H1 (cell line): Measurements from ENCODE around the gene EPHA7. TPM values are rescaled to one million over a fixed set of nuclear protein-coding genes. Genes with fewer than 3 reads are reported as not detected.

Source experiments
- CTCF ChIA-PET: fragments of 300-600 bp; sonication (Branson Sonifier 250); formaldehyde crosslinking; loops from one replicate; lab custom pipeline; 2021; ENCODE audit not compliant: partially characterized antibody; lab: Charles Lee
- POLR2A ChIA-PET: fragments of 300-600 bp; sonication (Branson Sonifier 250); formaldehyde crosslinking; loops from one replicate; lab custom pipeline; 2021; ENCODE audit warnings: inconsistent platforms; ENCODE audit not compliant: partially characterized antibody; lab: Charles Lee
- DNase-seq, 2 experiments: peaks; one replicate each; pipeline versions ENCODE4 v3.0.0 to v3.0.0-alpha.2; 2010 to 2022; ENCODE audit warnings: low spot score in 2 of 2, low read depth in 1 of 2, mixed read lengths in 1 of 2
- FAIRE-seq: peaks from 2 replicates; lab custom pipeline; 2011; peaks lifted over from hg19 to GRCh38; lab: Jason Lieb, UNC
- H2AFZ ChIP-seq: 2 replicates; pipeline ENCODE4 v1.8.1; 2012; ENCODE audit warnings: low read length, inconsistent platforms
- H2AK5ac ChIP-seq: 2 replicates; pipeline ENCODE4 v1.6.1; 2013; ENCODE audit warnings: low read depth, low read length
- H2BK120ac ChIP-seq: replicated peaks from 2 replicates; pipeline ENCODE3; 2013; ENCODE audit warnings: low read depth, low read length, inconsistent platforms
- H2BK12ac ChIP-seq: 2 replicates; pipeline ENCODE4 v1.6.1; 2013; ENCODE audit warnings: low read depth, low read length
- H2BK15ac ChIP-seq: 2 replicates; pipeline ENCODE4 v1.6.1; 2013; ENCODE audit warnings: low read length
- H2BK20ac ChIP-seq: 2 replicates; pipeline ENCODE4 v1.6.1; 2013; ENCODE audit warnings: low read length
- H2BK5ac ChIP-seq: 2 replicates; pipeline ENCODE4 v1.6.1; 2013; ENCODE audit warnings: low read depth, low read length
- H3K14ac ChIP-seq: 2 replicates; pipeline ENCODE4 v1.6.1; 2013; ENCODE audit warnings: inconsistent platforms; ENCODE audit not compliant: insufficient read length
- H3K18ac ChIP-seq: 2 replicates; pipeline ENCODE4 v1.6.1; 2013; ENCODE audit warnings: low read length; ENCODE audit errors: extremely low read depth
- H3K23ac ChIP-seq: 2 replicates; pipeline ENCODE4 v1.6.1; 2013; ENCODE audit warnings: inconsistent platforms; ENCODE audit not compliant: insufficient read length
- H3K23me2 ChIP-seq: 2 replicates; pipeline ENCODE4 v1.6.1; 2013; ENCODE audit warnings: low read depth, low read length
- H3K27ac ChIP-seq: 2 replicates; pipeline ENCODE4 v1.6.1; 2011; ENCODE audit warnings: low read depth, low read length, inconsistent platforms
- H3K27me3 ChIP-seq, 4 experiments: replicated peaks in 1 of 4; 1 replicate in 1 of 4; 2 replicates in 3 of 4; pipeline versions ENCODE4 v1.6.1 to v1.8.1; 2011 to 2013; ENCODE audit warnings: low read length in 3 of 4, mild to moderate bottlenecking in 3 of 4, inconsistent platforms in 2 of 4, mixed read lengths in 2 of 4, moderate library complexity in 1 of 4; ENCODE audit not compliant: control insufficient read depth in 3 of 4, insufficient read depth in 3 of 4; ENCODE audit errors: extremely low read depth in 1 of 4
- H3K36me3 ChIP-seq, 4 experiments: 2 replicates each; pipeline versions ENCODE4 v1.6.1 to v1.8.1; 2011 to 2013; ENCODE audit warnings: mild to moderate bottlenecking in 4 of 4, low read length in 3 of 4, moderate library complexity in 2 of 4, control low read depth in 1 of 4, inconsistent platforms in 1 of 4; ENCODE audit not compliant: insufficient read depth in 4 of 4, control insufficient read depth in 2 of 4
- H3K4ac ChIP-seq: replicated peaks from 2 replicates; pipeline ENCODE3; 2013; ENCODE audit warnings: low read length, low read depth, mixed read lengths, inconsistent platforms; ENCODE audit not compliant: insufficient read length
- H3K4me1 ChIP-seq, 4 experiments: replicated peaks in 1 of 4; 1 replicate in 1 of 4; 2 replicates in 3 of 4; pipeline versions ENCODE4 v1.6.1 to v1.8.1; 2011 to 2013; ENCODE audit warnings: low read length in 3 of 4, inconsistent platforms in 2 of 4, mixed read lengths in 1 of 4; ENCODE audit not compliant: insufficient read depth in 4 of 4, control insufficient read depth in 3 of 4
- H3K4me2 ChIP-seq, 2 experiments: 2 replicates each; pipeline versions ENCODE4 v1.6.1 to v1.8.1; 2011 to 2013; ENCODE audit warnings: low read depth in 2 of 2, low read length in 2 of 2, control low read depth in 1 of 2, inconsistent platforms in 1 of 2, mild to moderate bottlenecking in 1 of 2; ENCODE audit not compliant: insufficient read depth in 1 of 2
- H3K4me3 ChIP-seq, 4 experiments: fragments of 200-600, 300-600 bp in 1 of 4; sonication (generic), shearing (Covaris generic), sonication (Bioruptor Twin) in 1 of 4; 2 replicates each; pipeline versions ENCODE4 v1.5.1 to v1.8.1; 2011 to 2016; ENCODE audit warnings: low read length in 4 of 4, low read depth in 3 of 4, control low read depth in 2 of 4, inconsistent platforms in 2 of 4, mild to moderate bottlenecking in 2 of 4, mixed read lengths in 1 of 4, moderate library complexity in 1 of 4; ENCODE audit not compliant: insufficient read depth in 2 of 4; ENCODE audit errors: extremely low read depth in 1 of 4
- H3K56ac ChIP-seq: replicated peaks from 2 replicates; pipeline ENCODE3; 2013; ENCODE audit warnings: low read depth, mild to moderate bottlenecking, mixed read lengths, low read length, inconsistent platforms; ENCODE audit not compliant: insufficient read length
- H3K79me1 ChIP-seq: 2 replicates; pipeline ENCODE4 v1.6.1; 2013; ENCODE audit warnings: low read depth, low read length, control low read depth
- H3K79me2 ChIP-seq, 2 experiments: 2 replicates each; pipeline versions ENCODE4 v1.6.1 to v1.8.1; 2012 to 2013; ENCODE audit warnings: low read length in 2 of 2, mild to moderate bottlenecking in 2 of 2, inconsistent platforms in 1 of 2; ENCODE audit not compliant: insufficient read depth in 2 of 2, control insufficient read depth in 1 of 2
- H3K9ac ChIP-seq, 4 experiments: replicated peaks in 1 of 4; 1 replicate in 1 of 4; 2 replicates in 3 of 4; pipeline versions ENCODE4 v1.6.1 to v1.8.1; 2011 to 2013; ENCODE audit warnings: low read depth in 3 of 4, low read length in 3 of 4, control low read depth in 2 of 4, mild to moderate bottlenecking in 2 of 4, moderate library complexity in 2 of 4, inconsistent platforms in 1 of 4; ENCODE audit errors: extremely low read depth in 1 of 4
- H3K9me3 ChIP-seq, 2 experiments: 2 replicates each; pipeline versions ENCODE4 v1.6.1 to v1.8.1; 2012 to 2013; ENCODE audit warnings: mild to moderate bottlenecking in 2 of 2, moderate library complexity in 2 of 2, control low read depth in 1 of 2, inconsistent platforms in 1 of 2, low read depth in 1 of 2, low read length in 1 of 2, mixed read lengths in 1 of 2; ENCODE audit not compliant: insufficient read depth in 2 of 2
- H4K20me1 ChIP-seq, 2 experiments: replicated peaks in 1 of 2; 2 replicates each; pipeline versions ENCODE3 to v1.8.1; 2011 to 2013; ENCODE audit warnings: inconsistent platforms in 2 of 2, low read length in 2 of 2, mild to moderate bottlenecking in 1 of 2; ENCODE audit not compliant: insufficient read depth in 2 of 2, control insufficient read depth in 1 of 2
- H4K5ac ChIP-seq: 2 replicates; pipeline ENCODE4 v1.6.1; 2013; ENCODE audit warnings: low read length, low read depth, mixed read lengths, inconsistent platforms; ENCODE audit not compliant: insufficient read length
- H4K8ac ChIP-seq: 2 replicates; pipeline ENCODE4 v1.8.0; 2013; ENCODE audit warnings: mild to moderate bottlenecking, moderate library complexity, low read length, inconsistent platforms; ENCODE audit not compliant: insufficient read depth; ENCODE audit errors: extremely low read depth
- H4K91ac ChIP-seq: replicated peaks from 2 replicates; pipeline ENCODE3; 2013; ENCODE audit warnings: low read length, mixed read lengths, inconsistent platforms; ENCODE audit not compliant: insufficient read length
- EP300 ChIP-seq, 2 experiments: IDR thresholded peaks; 1 replicate in 1 of 2; 2 replicates in 1 of 2; pipeline ENCODE4 v1.6.1; 2011 to 2012; ENCODE audit warnings: low read depth in 2 of 2, low read length in 2 of 2, mild to moderate bottlenecking in 2 of 2, borderline replicate concordance in 1 of 2, inconsistent platforms in 1 of 2, moderate library complexity in 1 of 2
- RBBP5 ChIP-seq: IDR thresholded peaks from 2 replicates; pipeline ENCODE4 v1.7.1; 2012; ENCODE audit warnings: low read depth, mild to moderate bottlenecking, inconsistent platforms, low read length, moderate library complexity, borderline replicate concordance
- RFX5 ChIP-seq: IDR thresholded peaks from 2 replicates; pipeline ENCODE4 v1.6.1; 2011; ENCODE audit warnings: low read depth, low read length, improper control_type of control experiment, borderline replicate concordance
- TBP ChIP-seq: IDR thresholded peaks from 2 replicates; pipeline ENCODE4 v1.6.1; 2011; ENCODE audit warnings: low read depth, low read length, improper control_type of control experiment
- YY1 ChIP-seq: IDR thresholded peaks from 2 replicates; pipeline ENCODE4 v1.6.1; 2011; ENCODE audit warnings: low read depth, mild to moderate bottlenecking, low read length
- WGBS, 2 experiments: shearing (Covaris generic) in 1 of 2; methylation state at CpG; one replicate each; pipeline versions ENCODE4 v1.1.6 to v1.1.7; 2013 to 2015; ENCODE audit warnings: low lambda C conversion rate in 2 of 2, mixed read lengths in 2 of 2, inconsistent platforms in 1 of 2, low coverage in 1 of 2, missing lambda C conversion rate in 1 of 2; ENCODE audit not compliant: insufficient replicate concordance in 2 of 2, insufficient coverage in 1 of 2, insufficient read length in 1 of 2; ENCODE audit errors: extremely low coverage in 1 of 2, missing lambda C conversion rate in 1 of 2; 5-methylcytosine and 5-hydroxymethylcytosine counted together
- polyA plus RNA-seq, 7 experiments: library from polyadenylated mRNA; depleted of rRNA in 3 of 7; stranded (reverse) in 5 of 7; unstranded in 2 of 7; fragments of >200 nt in 5 of 7; fragments of 200-250 nt in 2 of 7; gene quantifications; 1 replicate in 5 of 7; 2 replicates in 1 of 7; 4 replicates in 1 of 7; pipeline versions ENCODE4 v1.2.1 to v1.2.3, GENCODE V29; 2011 to 2013; ENCODE audit warnings: missing spikeins in 2 of 7, mixed read lengths in 2 of 7
- total RNA-seq: library from RNA; stranded (reverse); fragmentation: NEBNext Ultra II Directional; extraction: Animal tissue kit (Norgen Biotek cat#: 25700); gene quantifications from 2 replicates; pipeline ENCODE4 v1.2.1, GENCODE V29; 2021

EPHA7 gene
- total and polyA plus RNA-seq, 2 of the 8 experiments (the other 6 are each of a cell fraction or from before 2014, with no cell fraction given): 1.3 to 6.8 TPM

DNA sequence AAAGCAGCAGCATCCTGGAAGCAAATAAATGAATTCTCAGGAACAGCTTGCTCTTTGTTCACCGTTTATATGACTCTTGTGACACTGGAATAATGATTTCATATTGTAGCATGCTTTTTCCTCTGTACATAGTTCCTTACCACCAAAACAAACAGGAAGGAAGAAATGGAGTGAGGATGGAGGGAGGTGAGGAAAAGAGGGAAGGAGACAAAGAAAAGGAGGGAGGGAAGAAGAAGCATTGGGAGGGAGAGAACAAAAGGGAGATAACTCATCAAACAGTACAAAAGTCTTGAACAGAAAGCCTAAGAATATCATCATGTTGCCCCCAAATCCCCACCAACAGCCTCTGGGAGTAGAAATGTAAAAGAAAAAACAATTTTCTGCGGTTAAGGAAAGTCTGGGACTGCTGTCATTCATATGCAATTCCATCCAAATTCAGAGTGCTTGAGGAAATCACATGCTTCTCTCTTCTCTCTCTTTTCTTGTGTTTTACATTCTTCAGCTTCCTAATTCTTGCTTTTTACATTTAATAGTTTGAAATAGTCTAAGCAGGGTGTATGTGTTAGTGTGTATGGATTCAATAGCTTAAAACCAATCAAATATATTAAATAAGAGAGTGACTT is 81.5 kb downstream of the EPHA7 start:
- H4K8ac ChIP-seq: no peak overlapping the region
- H3K27me3 ChIP-seq: no peaks in the 10 kb centered on the region
- no peaks in the 10 kb centered on the region for H3K9me3 ChIP-seq
- H2BK5ac ChIP-seq: no peak overlapping the region
- H2BK12ac ChIP-seq: no peak overlapping the region
- H3K4me1 ChIP-seq: peaks cover 0 to 8% (median 3%) of the 10 kb centered on the region in 4 experiments; a peak in 3 of 7 replicates
- H3K23ac ChIP-seq: no peak overlapping the region
- H3K23me2 ChIP-seq: no peaks in the 10 kb centered on the region
- no peaks in the 10 kb centered on the region for H4K20me1 ChIP-seq
- peak overlapping the region; percentile 81; the same call in 1 of the 2 replicates for H2AFZ ChIP-seq
- 46% methylated on average over 2 of the region's 2 CpGs; no CpG with 5 or more reads in 1 of the 2 experiments for WGBS, 2 experiments
- H2BK120ac ChIP-seq: no peak overlapping the region
- TF ChIP-seq EP300 (IDR thresholded peaks at IDR 0.05; ENCODE audit: borderline replicate concordance in 1 of 2, low read depth in 2 of 2, low read length in 2 of 2): no peak
- no peak for TF ChIP-seq TBP
- TF ChIP-seq RBBP5: no peak
- no peak for TF ChIP-seq YY1
- TF ChIP-seq RFX5: no peak
- peak overlapping the region; percentile 65 for H4K5ac ChIP-seq
- ChIA-PET POLR2A (no interaction called here), CTCF (interaction anchor here (0.8 to 1.6 kb wide), 2 partner anchors 18 to 300 kb away, joined by 3 to 5 read pairs; no protein-coding TSS in a partner anchor)
- no peak overlapping the region for H3K18ac ChIP-seq
- no peak overlapping the region; the same call in 1 of the 2 replicates for H3K27ac ChIP-seq
- H3K4ac ChIP-seq: no peak overlapping the region
- H3K79me2 ChIP-seq: no peaks in the 10 kb centered on the region
- H3K14ac ChIP-seq: no peak overlapping the region
- H3K56ac ChIP-seq: no peak overlapping the region
- DNase-seq (no peak), FAIRE-seq (no peak)
- no peak overlapping the region for H3K9ac ChIP-seq
- H3K4me3 ChIP-seq: no peak overlapping the region
- H3K79me1 ChIP-seq: no peaks in the 10 kb centered on the region
- no peak overlapping the region for H2AK5ac ChIP-seq
- H2BK20ac ChIP-seq: no peak overlapping the region
- H2BK15ac ChIP-seq: no peak overlapping the region
- no peak overlapping the region for H4K91ac ChIP-seq
- no peaks in the 10 kb centered on the region for H3K36me3 ChIP-seq
- H3K4me2 ChIP-seq: no peak overlapping the region; a peak in 1 of 4 replicates
